GM19043 (cell line): Measurements from ENCODE around the gene DOHH.

Source experiments
- ATAC-seq: cut with Tn5 transposase; IDR thresholded peaks from one replicate; pipeline ENCODE4 v1.9.1; 2021; ENCODE audit warnings: low read depth; ENCODE audit not compliant: unreplicated experiment

Gene DOHH, protein sequence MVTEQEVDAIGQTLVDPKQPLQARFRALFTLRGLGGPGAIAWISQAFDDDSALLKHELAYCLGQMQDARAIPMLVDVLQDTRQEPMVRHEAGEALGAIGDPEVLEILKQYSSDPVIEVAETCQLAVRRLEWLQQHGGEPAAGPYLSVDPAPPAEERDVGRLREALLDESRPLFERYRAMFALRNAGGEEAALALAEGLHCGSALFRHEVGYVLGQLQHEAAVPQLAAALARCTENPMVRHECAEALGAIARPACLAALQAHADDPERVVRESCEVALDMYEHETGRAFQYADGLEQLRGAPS

DNA sequence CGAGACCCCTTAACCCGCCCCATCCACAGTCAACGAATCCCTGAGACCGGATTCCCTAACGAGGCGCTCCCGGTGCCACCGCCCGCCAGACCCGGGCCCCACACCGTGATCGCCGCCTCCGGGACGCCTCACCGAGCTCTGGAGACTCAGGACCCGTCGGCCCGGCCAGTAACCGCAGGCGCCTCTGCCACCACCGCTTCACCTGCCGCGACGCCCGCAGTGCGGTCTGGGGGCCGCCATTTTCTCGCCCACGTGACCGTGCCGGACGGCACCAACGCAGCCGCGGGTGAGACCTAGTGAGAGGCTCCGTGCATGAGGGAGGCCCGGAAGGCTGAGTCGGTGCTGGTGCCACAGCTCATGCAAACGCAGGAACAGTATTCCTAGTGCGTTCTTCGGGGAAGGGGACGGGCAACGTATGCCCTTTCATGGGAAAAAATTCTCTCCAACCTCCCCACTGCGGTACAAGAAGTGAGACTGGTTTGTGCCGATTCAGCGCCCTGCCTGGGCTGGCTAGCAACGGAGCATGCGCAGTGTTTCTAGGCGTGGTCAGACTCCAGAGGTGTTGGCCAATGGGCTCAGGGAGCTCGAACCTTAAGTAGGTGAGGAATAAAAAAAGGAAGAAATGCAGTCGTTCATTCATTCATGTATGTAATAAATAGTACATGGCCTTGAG, at the start of gene DOHH:
Gene DOHH (minus strand): TSS at position 246 of the 673 bp plus-strand sequence. CDS start 3,860 bp downstream, outside the sequence.
- ATAC-seq: peak; percentile 84

DNA sequence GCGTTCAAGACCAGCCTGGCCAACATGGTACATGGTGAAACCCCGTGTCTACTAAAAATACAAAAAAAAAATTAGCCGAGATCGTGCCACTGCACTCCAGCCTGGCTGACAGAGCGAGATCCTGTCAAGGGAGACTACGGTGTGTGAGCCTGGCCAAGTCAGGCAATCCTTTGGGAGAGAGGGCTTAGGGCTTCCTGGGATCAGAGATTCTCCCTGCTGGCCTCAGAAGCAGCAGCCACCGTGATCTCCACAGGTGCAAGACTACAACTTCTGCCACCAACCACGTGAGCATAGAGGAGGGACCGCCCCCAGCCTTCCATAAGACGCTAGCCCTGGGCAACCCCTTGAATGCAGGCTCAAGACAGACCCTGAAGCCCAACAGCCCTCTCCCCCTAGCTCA, 49.3 kb upstream of the DOHH start:
- ATAC-seq: no peak

DNA sequence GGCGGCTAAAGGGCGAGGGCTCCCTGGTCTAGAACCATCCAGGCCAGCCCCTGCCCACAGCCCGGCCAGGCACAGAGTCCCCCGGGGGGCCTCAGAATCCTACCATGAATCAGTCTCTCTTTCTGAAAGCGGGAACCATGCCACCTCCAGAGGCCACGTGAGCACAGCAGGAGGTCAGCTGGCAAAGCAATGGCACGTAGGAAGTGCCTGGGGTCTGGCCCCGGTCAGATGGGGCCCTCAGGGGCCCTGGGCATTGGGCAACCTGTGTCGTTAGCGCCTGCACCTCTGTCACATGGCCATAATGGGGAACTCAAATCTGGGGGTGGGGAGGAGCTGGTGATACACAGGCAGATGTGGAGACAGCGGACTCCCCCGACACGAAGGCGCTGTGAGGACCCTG, 48.1 kb upstream of the DOHH start:
- no peak for ATAC-seq

DNA sequence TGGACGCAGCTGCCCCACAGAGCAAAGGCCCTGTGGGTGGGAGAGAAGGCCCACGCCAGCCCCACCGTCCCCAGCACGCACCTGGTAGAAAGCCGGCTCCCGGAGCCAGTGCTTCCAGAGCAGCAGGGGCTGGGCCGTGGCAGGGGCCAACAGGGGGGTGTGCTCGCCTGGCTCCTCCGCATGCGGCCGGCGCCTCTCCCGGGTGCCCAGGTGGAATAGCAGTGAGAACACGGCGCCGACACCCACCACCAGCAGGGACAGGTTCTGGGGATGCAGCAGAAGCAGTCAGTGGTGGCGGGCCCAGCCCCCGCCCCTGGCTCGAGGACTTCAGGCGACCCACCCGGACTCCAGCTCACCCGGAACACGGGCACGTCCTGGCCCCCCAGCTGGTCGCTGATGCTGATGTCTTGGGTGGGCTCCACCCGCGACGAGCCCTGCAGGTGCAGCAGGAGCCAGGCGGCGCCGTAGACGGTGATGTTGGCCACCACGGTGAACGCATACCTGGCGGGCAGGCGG, 47.4 kb upstream of the DOHH start:
- no peak for ATAC-seq

DNA sequence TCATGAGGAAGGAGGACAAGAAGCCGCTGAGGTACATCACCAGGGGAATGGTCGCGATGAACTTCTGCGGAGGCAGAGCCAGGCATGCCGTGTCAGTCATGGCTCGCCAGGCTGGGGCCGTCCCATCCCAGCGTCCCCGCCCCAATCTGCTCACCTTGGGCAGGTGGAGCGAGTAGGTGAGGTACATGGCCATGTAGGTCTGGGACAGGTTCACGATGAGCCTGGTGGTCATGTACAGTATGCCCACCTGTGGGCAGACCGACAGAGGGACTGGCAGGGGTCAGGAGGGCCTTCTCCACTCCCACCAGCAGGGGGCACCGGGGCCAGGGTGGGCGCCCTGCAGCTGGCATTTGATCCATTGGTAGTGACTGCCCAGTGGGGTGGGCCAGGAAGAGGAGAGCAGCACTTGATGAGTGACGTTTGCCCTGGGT, 46.8 kb upstream of the DOHH start:
- no peak for ATAC-seq

DNA sequence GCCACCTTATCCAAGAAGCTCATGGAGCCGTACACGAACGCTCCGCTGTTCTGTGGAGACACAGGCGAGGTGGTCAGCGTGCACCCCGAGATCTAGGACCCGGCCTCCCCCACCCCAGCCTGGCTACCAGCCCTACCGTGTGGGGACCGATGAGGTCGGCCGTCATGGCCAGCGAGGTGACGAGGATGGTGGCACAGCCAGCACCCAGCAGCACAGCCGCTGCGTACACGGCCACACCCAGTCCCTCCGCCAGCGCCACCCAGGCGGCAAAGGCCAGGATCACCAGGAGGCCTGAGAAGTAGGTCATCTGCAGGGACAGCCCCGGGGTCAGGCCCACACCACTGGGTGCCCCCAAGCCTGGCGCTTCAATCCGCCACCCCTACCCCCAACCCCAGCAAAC, 45.6 kb upstream of the DOHH start:
- no peak for ATAC-seq

DNA sequence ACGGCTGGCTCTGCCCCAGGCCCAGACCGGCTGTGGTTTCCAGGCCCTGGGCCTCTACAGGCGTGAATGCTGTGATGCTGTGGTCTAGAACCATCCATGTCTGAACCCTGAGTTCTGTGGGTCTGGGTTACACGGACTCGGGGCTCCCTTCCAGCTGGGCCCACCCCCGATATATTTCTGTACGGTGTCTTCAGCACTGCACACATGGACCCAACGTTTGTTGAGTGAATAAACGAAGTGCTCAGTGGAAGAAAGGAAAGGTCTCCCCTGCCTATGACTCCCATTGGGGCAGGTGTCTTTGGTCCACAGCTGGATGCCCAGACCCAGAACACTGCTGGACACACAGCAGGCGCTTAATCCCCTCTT, 45.2 kb upstream of the DOHH start:
- ATAC-seq: no peak

DNA sequence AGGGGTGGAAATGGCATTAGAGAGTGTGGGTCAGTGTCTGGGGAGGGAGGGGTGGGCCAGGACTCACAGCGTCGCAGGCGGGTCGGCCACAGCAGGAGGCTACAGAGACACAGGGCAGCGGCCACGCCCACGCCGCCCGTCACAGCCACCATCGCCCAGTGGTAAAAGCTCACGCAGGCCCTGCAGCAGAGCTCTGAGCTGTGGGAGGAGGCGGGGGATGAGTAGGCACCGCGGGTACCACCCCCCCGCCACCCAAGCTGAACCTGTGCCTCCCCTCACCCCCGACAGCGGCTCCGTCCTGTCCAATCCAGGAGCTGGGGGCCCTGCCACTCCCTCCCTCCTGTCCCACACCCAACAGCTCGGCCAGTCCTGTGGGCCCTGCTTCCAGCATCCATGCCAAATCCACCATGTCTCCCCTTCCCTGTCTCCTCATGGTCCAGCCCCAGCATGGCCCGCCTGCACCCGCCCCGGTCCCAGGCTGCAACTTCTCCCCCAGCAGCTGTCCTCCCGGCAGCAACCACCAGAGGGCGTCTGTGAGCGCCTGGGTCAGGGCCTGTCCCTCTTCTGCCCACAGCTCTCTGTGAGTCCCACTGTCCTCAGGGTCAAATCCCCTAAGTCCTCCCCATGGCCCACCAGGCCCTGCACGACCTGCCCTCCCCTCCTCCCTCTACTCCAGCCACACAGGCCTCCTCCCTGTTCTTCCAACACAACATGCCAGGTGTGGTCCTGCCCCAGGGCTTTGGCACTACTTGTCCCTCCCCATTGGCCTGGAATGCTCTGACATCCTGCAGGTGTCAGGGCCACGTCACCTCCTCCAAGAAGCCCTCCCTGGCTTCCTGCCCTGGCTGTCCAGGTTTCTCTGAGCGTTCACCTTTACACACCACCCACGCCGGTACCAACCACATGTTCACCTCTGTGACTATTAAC, 44.5 kb upstream of the DOHH start:
- ATAC-seq: no peak

DNA sequence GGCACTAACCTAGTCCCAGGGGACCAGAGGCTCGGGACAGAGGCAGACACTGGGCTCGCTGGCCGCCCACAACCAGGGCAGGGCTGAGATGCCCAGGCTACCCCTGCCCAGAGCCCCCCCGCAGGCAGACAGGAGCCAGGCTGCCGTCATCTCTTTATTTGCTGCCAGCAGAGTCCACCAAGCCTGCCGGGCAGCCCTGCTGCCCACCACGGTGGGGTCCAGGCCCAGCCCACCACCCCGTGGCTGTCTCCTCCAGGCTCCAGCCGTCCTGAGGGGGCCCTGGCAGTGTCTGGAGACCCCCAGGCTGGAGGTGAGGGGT, 43.5 kb upstream of the DOHH start:
- no peak for ATAC-seq

DNA sequence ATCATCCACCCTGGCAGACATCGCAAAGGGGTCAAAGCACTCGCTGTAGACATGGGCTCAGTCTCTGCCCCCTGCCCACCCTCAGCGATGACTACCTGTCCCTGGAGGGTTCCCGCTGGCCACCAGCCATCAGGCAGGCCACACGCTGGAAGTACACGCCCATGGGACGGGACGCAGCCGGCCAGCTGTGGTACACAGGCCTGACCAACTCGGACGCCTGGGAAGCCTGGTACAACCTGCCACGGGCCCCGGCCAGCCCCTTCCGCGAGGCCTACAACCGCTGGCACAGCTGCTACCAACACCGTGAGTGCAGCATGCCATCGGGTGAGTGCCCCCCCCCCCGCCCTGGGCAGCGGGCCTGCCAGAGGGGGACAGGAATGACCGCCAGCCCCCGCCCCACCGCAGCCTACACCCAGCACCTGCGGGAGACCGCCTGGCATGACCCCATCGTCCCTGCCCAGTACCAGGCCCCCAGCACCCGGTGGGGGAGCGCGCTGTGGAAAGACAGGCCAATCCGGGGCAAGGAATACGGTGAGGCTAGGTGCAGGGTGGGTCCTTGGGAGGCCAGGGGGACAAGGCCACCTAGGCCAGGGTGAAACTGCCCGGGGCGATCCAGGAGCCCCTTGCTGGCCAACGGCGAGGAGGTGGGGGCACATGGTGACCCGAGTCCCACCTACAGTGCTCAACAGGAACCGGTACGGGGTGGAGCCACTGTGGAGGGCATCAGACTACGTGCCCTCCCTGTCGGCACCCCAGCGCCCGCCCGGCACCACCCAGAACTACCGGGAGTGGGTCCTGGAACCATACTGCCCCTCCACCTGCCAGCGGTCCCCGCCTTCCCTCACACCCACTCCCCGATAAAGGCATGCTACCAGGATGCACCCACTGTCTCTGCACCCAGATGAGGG, 42.9 kb upstream of the DOHH start:
- no peak for ATAC-seq

DNA sequence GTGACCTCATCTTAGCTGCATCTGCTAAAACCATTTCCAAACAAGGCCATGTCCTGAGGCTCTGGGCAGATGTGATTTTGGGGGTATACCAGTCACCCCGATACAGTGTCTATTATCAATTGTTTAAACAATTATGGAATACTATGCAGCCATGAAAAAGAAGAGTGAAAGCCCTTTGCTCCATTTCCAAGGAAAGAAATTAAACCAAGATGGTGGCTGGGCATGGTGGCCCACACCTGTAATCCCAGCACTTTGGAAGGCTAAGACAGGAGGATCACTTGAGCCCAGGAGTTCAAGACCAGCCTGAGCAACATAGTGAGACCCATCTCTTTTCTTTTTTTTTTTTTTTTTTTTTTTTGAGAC, 39.3 kb upstream of the DOHH start:
- no peak for ATAC-seq

DNA sequence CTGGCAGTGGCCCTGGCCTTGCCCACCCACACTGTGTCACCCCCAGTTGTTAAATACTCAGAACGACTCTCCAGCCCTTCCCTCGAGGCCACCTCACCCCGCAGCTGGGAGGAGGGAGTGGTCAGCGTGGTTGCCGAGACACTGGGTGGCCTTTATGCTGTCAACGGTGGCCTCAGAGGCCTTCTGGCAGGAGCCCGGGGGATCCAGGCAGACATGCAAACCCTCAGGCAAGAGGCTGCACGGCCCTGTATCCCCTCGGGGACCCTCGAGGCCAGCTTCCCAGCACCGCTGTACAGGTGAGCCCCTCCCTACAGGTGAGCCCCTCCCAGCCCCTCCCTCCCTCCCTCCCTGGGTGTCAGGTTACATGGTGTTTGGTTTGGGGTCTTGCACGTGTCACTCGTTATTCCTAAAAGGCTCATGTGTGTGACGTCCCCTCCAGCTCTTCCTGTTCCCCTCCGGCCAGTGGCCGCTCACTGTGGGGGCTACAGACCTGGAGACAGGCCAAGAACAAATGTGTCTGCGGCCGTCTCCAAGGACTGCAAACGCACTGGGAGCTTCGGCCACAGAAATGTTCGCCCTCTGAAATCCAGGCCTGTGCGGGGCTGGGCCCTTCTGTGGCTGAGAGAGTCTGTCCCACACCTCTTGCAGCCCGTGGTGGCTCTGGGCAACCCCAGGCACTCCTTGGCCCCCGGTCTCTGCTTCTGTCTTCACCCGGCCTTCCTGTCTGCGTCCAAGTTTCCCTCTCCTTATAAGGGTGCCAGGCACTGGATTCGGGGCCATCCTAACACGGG, 38.7 kb upstream of the DOHH start, which contains the start of gene TEKTIP1:
Gene TEKTIP1 (plus strand): TSS at position 210 of the 791 bp plus-strand sequence. CDS start 4 bp downstream, at position 214.
- ATAC-seq: no peak

DNA sequence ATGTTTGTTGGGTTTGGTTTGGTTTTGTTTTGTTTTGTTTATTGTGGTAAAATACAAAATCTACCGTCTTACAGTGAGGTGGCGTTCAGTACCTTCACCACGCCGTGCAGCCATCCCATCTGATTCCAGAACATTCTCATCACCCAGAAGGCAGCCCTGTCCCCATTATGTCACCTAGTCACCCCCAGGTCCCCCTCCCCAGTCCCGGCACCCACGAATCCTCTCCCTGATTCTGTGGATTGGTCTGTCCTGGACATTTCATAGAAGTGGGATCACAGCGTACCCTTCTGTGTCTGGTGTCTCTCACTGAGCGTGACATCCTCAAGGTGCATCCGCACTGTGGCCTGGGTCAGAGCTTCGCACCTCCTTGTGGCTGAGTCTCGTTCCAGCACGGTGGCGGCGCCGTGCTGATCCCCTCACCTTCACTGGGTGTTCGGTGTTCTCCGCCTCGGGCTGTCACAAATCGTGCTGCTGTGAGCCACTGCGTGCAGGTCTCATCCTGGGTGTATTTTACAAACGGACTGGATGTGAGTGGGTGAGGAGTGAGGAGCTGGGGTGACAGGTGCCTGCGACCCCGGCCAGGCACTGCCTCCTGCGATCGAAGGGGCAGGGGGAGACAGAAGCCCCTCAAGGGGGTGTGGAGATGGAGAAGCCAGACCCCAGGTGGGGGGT, 37.9 kb upstream of the DOHH start:
- no peak for ATAC-seq

DNA sequence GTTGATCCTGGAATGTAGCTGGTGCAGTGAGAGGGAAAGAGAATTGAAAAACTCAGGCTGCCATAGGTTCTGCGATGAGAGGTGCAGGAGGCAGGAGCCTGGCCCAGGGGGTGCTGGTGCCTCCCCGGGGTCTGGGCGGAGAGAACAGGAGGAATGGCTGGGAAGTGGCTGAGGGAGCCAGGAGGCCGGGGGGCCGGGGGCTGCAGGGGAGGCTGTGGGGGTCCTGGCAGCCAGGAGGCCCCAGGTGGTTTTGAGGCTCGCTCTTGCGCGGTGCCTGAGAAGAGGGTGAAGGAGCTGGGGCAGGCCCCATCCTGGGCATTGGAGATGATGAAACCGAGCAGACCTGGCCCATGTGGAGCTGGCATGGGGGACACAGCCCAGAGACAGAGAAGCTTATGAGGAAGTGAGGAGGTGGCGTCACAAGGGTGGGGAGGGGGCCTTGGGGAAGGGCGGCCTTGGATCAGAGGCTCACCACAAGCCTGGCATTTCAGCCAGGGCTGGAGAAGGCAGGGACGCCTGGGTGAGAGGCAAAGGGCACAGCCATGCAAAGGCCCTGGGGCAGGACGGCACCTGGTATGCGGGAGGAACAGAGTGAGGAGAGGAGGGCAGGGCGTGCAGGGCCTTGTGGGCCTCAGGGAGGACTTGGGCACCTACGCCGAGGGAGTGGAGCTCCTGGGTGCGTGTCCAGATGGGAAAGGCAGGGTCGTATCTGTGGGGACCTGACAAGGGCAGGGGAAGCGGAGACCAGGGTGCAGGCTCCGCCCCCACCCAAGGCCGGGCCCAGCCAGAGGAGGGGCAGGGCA, 37.2 kb upstream of the DOHH start:
- ATAC-seq: no peak

DNA sequence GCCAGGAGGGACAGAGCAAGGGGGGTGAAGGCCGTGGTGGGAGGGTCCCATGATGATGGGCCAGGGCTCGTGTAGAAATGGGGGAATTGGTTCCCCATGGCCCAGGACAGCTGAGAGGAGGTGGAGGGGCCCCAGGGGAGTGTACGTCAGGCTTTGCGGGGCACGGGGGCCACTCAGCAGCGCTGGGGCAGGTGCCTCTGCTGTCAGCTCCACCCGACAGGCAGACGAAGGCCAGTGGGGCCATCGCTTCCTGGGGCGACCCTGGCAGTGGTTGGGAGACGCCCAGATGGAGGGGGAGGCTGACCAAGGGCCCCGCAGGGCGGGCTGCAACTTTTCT, 36.6 kb upstream of the DOHH start:
- no peak for ATAC-seq

DNA sequence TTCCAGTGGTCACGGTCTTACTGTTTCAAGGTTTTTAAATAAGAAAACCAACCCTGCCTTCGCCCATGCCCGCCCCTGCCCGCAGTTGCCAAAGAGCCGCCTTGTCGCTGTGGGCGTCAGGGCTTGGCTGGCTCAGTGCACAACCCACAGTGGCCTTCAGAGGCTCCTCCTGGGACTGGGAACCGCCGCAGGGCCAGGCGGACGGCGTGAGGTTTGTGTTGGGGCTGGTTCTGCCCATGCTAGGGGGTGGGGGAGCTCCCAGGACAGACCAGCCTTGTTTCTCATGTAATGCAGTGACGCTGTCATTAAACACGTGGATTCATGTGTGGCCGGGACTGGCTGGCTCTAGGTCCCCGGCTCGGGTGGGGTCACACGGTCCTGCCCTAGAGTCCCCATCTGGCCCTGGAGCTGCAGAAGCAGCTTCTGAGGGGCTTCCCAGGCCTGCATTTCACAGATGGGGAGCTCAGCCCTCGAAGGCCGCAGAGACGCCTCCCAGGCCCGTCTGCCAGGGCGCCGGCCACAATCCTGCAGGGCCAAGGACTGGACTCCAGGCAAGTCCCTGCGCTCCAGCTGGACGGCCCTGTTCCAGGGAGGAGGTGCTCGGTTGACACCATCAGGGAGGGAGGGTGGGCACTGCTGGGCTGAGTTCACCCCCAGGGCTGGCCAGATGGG, 36.1 kb upstream of the DOHH start:
- no peak for ATAC-seq

DNA sequence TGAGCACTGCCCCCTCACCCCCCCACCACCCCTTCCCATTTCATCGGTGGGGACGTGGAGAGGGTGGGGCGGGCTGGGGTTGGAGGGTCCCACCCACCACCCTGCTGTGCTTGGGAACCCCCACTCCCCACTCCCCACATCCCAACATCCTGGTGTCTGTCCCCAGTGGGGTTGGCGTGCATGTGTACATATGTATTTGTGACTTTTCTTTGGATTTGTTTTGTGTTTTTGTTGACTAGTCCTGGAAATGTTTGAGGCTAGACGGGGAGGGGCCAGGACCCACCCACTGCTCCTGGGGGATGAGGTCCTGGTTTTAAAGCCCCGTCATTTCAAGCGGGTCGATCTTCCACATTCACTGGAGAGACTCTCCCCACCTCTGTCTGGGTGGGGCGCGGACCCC, 35.5 kb upstream of the DOHH start:
- ATAC-seq: no peak

DNA sequence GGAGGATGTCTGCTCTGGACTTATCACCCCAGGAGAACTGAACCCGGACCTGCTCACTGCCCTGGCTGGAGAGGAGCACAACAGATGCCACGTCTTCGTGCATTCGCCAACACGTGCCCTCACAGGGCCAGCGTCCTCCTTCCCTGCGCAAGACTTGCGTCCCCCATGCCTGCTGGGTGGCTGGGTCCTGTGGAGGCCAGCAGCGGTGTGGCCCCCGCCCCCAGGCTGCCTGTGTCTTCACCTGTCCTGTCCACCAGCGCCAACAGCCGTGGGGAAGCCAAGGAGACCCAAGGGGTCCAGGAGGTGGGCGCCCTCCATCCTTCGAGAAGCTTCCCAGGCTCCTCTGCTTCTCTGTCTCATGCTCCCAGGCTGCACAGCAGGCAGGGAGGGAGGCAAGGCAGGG, 35.1 kb upstream of the DOHH start:
- ATAC-seq: no peak
